LHCN-M2 (cell line): ENCODE results near the gene DMD. TPM values are rescaled to one million over a fixed set of nuclear protein-coding genes. Genes with fewer than 3 reads are reported as not detected.
A peak's percentile ranks its signal among the peaks of the same experiment; 100 is the strongest.

Experiments used
- DNase-seq: peaks from one replicate; pipeline ENCODE4 v3.0.0-alpha.2; 2012; ENCODE audit warnings: low read depth
- total RNA-seq: library from RNA; depleted of rRNA; stranded (reverse); fragments of >200 nt; gene quantifications from 2 replicates; pipeline ENCODE4 v1.2.3, GENCODE V29; 2014

Gene DMD
- total RNA-seq, 1 experiment from 2014 or later: 7.4 TPM

GRCh38 chrX:32276153-32276552 is 935.2 kb downstream of the DMD start:
- DNase-seq: no peak

DNA sequence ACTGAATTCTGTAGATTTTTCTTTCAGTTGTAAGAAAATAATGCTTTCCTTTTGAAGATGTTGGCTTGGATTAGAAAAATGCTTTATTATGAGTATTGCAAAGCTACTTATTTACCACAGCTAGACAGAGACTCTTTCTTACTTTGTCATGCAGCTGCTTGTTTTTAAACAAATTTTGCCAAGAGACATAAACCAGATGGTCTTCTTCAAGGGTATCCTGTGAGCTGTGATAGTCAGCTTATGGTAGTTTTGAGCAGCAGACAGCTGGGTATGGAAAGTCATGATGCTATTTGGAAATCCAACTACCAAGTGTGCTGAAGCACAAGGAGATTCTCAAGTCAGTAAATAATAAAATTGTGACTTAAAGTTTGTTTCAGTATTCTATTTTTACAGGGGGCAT is 941.5 kb downstream of the DMD start:
- DNase-seq: no peak

- no peak for DNase-seq
These were observed 943.1 kb downstream of the DMD start for GRCh38 chrX:32268207-32268606.

- DNase-seq: no peak
These were observed 943.6 kb downstream of the DMD start for GRCh38 chrX:32267796-32268195.

DNA sequence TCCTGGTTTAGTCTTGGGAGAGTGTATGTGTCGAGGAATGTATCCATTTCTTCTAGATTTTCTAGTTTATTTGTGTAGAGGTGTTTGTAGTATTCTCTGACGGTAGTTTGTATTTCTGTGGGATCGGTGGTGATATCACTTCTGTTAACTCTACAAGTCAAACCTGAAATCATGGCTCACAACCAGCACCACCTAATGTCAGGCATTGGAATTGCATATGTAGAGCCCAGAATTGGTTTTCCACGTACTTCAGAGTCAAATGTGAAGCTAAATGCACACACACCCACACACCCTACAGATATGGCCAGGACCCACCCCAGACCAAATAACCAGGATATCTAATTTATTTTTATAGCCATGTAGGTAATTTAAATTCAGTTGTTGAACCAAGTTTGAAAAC is 964.7 kb downstream of the DMD start:
- peak; percentile 4 for DNase-seq

DNA sequence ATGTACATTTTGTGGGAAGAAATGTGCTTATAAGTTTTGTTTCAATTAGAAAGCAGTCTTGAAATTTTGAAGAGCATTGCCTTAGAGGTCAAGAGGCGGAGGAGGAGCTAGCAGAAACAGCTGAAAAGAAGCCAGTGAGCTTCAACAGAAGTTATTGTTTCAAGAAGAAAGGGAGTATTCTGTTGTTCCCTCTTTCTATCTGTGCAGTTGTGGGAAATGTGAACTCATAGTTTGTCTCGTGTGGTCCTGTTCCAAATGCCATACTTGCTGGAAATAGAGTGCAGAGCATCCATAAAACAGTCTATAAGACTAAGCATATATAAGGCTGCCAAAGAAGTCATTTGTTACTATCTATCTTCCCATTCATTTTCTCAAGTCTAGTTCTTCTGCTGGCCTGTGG is 1015.7 kb downstream of the DMD start:
- no peak for DNase-seq

GRCh38 chrX:32191316-32191715 is 1020.0 kb downstream of the DMD start:
- no peak for DNase-seq

DNA sequence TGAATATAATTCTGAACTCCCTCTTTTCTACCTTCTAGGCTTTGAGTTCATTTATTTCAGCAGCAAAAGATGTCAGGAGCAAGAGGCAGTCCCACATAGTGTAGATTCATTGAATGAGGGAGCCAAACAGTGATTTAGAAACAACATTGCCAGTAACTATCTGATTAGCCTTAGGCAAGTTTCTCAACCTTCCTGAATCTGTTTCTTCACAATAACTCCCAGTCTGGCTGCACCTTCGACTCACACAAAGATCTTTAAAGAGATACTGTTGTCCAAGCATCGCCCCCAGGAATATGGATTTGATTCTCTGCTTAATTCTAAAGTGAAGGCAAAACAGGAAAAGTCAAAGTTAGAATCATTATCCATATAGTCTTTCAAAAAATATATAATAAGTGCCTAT is 1026.2 kb downstream of the DMD start:
- DNase-seq: no peak

DNA sequence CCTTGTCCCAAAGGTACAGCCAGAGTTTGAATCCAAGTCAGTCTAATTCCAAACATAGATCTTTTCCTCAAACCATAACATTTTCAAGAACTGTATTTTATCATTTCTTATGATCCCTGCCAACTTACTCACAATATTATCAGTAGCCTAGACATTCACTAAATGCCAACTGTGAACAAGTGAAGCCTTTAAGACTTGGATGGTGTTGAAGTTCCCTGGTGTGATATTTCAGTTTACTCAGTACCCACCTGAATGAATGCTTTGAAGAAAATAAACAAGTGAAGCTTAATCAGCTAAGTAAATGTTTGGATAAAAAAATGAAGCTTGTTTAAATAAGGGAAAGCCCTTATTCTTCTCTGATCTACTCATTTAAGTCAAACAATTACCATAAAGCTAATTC is 1028.3 kb downstream of the DMD start:
- DNase-seq: no peak

DNA sequence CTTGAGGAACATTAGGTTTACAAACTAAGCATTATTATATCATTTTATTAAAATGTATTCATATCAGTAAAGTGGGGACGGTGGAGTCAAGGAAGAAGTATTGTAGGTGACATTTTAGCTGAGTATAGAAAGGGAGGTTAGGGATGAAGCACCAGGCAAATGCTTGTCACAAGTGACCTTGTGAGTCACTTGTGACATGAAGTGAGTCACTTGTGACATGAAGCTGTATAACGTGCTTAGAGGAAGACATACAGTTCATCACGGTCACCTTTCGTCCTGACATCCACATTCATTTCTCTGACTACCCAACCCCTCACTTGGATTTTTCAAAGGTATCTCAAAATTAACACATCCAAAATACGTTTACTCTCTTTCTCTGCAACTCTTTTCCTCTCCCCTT is 1034.8 kb downstream of the DMD start:
- no peak for DNase-seq

GRCh38 chrX:32170481-32170880 is 1040.9 kb downstream of the DMD start:
- DNase-seq: no peak

GRCh38 chrX:32155044-32155638 is 1056.2 kb downstream of the DMD start:
- DNase-seq: no peak

DNA sequence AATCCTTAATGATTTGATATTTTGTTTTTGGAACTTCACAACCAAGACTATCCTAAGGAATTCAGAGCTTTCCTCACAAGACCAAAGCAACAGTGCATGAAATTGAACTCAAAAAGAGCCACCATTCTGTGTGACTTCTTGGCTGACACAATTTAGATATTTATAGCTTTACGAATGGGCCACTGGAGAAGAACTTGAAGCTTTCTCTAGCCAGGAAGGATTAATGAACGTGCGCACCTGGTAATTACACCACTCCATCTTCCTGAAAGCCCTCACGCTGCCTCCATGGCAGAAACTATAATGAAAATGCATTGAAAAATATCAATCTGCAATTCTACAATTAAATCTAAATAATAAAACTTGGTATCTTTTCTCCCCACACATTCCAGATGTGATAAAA is 1057.8 kb downstream of the DMD start:
- no peak for DNase-seq

DNA sequence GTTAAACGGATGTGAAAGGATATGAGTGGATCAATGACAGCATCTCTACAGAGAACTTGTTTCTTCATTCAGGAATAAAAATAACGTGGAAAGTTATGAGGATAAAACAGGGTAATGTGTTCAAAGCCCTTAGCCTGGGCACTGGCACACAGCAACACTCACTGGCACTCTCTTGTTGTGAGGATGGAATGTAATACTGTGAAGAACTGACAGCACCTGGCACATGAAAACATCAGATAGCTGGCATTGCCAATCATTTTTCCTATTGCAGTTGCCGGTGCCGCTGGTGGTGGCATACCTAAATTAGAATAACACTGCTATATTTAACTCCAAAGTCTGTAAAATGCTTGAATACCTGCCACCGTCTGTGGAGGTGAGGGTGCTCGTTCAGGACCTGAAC is 1061.2 kb downstream of the DMD start:
- DNase-seq: no peak

DNA sequence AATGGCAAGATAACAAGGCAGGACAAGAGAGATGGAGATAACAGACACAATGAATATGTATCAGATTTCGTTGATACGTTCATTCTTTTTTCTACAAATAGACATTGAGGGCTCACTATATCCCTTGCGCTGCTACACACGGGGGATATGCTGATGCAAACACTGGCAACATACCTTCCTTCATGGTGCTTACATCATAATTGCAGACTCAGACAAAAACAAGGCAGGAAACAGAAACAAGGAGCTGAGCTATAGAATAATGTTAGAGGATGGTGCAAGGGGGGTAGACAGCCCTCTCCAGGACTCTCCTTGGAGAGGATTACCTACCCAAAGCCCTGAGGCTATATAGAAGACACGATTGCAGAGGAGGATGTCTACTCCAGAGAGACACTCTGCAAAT is 1069.5 kb downstream of the DMD start:
- DNase-seq: no peak

- DNase-seq: no peak
These were observed 1071.9 kb downstream of the DMD start for GRCh38 chrX:32139476-32139875.

DNA sequence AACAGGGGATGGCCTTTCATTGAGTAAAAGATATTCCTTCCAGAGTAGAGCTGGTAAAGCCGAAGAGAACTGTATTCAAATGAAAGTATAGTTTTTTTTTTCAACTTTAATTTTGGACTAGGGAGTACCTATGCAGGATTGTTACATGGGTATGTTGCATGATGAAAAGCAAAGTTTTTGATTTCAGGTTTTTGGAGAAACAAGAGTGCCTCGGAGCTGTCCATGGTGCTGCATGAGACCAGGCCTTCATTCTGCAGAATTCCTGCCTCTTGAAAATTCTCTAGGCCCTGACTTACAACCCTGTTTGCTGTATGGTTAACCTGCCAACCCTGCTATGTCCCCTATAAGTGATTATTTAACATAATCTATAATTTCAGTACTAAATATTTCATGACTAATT is 1073.8 kb downstream of the DMD start:
- DNase-seq: peak; percentile 1

DNA sequence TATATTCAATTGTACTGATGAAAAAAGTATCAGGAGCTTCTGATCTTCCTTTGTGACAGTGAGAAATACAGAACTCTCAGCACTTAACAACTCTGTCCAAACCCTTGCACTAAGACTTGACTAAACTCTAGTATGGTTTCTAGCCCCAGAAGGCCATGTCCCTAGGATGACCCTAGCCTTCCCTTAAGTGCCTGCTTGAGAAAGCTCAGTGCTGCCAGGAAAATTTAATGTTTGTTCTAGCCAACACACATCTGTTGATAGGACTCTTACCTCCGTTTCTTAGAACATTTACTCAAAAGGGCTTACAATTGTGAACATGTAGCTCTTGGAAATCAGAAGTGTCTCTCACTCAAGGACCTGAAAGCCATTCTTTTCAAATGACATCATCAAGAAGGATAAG is 1084.4 kb downstream of the DMD start:
- no peak for DNase-seq

DNA sequence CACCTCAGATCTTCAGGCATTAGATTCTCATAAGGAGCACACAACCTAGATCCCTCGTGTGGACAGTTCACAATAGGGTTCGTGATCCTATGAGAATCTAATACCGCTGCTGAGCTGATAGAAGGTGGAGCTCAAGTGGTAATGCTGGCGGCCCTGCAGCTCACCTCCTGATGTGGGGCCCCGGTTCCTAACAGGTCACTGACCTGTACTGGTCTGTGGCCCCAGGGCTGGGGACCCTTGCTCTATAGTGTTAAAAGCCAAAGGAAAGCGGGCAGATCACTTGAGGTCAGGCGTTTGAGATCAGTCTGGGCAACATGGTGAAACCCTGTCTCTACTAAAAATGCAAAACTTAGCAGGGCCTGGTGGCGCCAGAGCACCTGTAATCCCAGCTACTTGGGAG is 1092.5 kb downstream of the DMD start:
- no peak for DNase-seq

DNA sequence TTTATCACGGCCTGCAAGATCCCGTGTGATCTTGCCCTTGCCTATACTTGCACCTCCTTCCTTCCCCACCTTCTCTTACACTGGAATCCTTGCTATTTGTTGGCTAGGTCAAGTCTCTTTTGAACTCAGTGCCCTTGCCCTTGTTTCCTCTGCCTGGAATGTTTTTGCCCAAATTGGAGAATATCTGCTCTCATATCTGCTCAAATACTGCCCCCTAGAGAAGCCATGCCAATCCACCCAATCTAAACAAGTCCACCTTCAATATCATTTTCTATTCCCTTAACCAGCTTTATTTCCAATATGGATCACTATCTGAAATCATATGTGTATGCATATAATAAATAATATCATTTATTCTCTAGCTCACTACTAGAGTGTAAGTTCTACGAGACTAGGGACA is 1095.3 kb downstream of the DMD start:
- DNase-seq: peak; percentile 1

GRCh38 chrX:32087663-32088062 is 1123.7 kb downstream of the DMD start:
- no peak for DNase-seq

GRCh38 chrX:32084757-32085156 is 1126.6 kb downstream of the DMD start:
- DNase-seq: no peak

- no peak for DNase-seq
These were observed 1163.1 kb downstream of the DMD start for GRCh38 chrX:32048285-32048684.

DNA sequence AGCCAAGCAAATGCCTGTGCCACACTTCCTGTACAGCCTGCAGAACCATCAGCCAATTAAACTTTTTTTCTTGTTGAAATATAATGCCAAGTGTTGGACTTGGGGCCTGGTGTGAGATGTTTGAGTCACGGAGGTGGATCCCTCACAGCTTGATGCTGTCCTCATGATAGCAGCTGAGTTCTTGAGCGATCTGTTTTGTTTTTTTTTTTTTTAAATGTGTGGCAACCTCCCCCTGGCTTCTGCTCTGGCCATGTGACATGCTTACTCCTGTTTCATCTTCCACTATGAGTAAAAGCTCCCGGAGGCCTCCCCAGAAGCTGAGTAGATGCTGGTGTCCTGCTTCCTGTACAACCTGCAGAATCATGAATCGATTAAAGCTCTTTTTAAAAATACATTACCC is 1166.2 kb downstream of the DMD start:
- DNase-seq: no peak
